Lower leg skin (tissue), 3 donors: ENCODE measurements around the gene PAGE5.

ENCODE experiments used
- CTCF ChIP-seq, 3 donors: fragments of 450-650 bp; IDR thresholded peaks; one replicate each; pipeline ENCODE4 v1.5.1; 2016; ENCODE audit warnings: antibody characterized with exemption in 3 of 3, mild to moderate bottlenecking in 3 of 3, moderate library complexity in 2 of 3
- POLR2A ChIP-seq, 2 donors: fragments of 450-650 bp; IDR thresholded peaks; one replicate each; pipeline ENCODE4 v1.6.1; 2016 to 2017; ENCODE audit warnings: antibody characterized with exemption in 2 of 2, mild to moderate bottlenecking in 1 of 2, moderate library complexity in 1 of 2

DNA sequence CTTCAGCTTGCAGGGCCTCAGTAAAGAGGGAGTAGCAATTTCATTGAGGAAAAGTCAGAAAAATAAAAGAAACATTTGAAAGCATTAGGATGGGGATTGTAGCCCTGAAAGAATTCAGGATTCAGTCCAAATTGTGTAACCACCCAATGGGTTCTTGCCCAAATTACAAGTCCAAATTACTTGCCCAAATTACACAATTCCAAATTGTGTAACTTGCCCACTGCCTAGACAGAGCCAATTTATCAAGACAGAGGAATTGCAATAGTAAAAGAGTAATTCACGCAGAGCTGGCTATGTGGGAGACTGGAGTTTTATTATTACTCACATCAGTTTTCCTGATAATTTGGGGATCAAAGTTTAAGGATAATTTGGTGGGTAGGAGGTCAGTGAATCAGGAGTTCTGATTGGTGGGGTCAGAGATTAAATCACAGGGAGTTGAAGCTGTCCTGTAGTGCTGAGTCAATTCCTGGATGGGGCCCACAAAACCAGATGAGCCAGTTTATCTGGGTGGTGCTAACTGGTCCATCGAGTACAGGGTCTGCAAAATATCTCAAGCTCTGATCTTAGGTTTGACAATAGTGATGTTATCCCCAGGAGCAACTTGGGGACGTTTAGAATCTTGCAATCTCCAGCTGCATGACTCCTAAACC lies 18.1 kb upstream of the PAGE5 start:
- TF ChIP-seq CTCF (IDR thresholded peaks at IDR 0.05) (no peak), POLR2A (IDR thresholded peaks at IDR 0.05) (no peak)
